OCI-LY1 (cell line): ENCODE measurements around the gene LRP1.

ENCODE experiments used
- CTCF ChIP-seq: fragments of 200-600 bp; sonication (generic), shearing (Covaris generic); IDR thresholded peaks from 2 replicates; pipeline ENCODE4 v1.5.1; 2017; ENCODE audit warnings: mild to moderate bottlenecking, antibody characterized with exemption, low read length, moderate library complexity, mixed read lengths
- EZH2 ChIP-seq: fragments of 200-600 bp; sonication (generic), shearing (Covaris generic); IDR thresholded peaks from 2 replicates; pipeline ENCODE4 v1.8.0; 2017; ENCODE audit warnings: borderline replicate concordance, mixed run types, mild to moderate bottlenecking, antibody characterized with exemption, low read length, moderate library complexity, mixed read lengths

GRCh38 chr12:57160040-57160439, 31.8 kb downstream of the LRP1 start:
- no peak for TF ChIP-seq CTCF
- no peak for TF ChIP-seq EZH2
